ENCODE measurements around the gene NFIL3. TPM values are rescaled to one million over a fixed set of nuclear protein-coding genes. Genes with fewer than 3 reads are reported as not detected.
A peak's percentile ranks its signal among the peaks of the same experiment; 100 is the strongest.

Gene NFIL3
- total RNA-seq, 2 experiments from 2014 or later, result 18.5 to 19.2 TPM

GRCh38 chr9:91419222-91420191 is 4.1 kb downstream of the NFIL3 start:
- DNase-seq (no peak), ATAC-seq (ENCODE audit: low read depth) (no peak)
- POLR2A ChIA-PET, result interaction anchor here (0.6 kb wide), 1 partner anchor 49 kb away, joined by 3 read pairs; no protein-coding TSS in a partner anchor
- Mint-ChIP-seq H3K27me3 (peaks cover 5% of the 10 kb centered on the region), H3K9me3 (no peaks in the 10 kb centered on the region), H3K4me3 (peak overlapping the region; percentile 18), H3K27ac (no peak overlapping the region), H3K36me3 (peaks cover 22% of the 10 kb centered on the region), H3K4me1 (peaks cover 40% of the 10 kb centered on the region)

GRCh38 chr9:91418215-91418610 is 5.4 kb downstream of the NFIL3 start:
- H3K27ac Mint-ChIP-seq, result no peak overlapping the region
- H3K27me3 Mint-ChIP-seq, result peaks cover 5% of the 10 kb centered on the region
- H3K4me1 Mint-ChIP-seq, result peaks cover 46% of the 10 kb centered on the region
- POLR2A ChIA-PET, result no interaction called here
- no peak for ATAC-seq (ENCODE audit: low read depth)
- peaks cover 27% of the 10 kb centered on the region for H3K36me3 Mint-ChIP-seq
- no peaks in the 10 kb centered on the region for H3K9me3 Mint-ChIP-seq
- no peak overlapping the region for H3K4me3 Mint-ChIP-seq
- no peak for DNase-seq

DNA sequence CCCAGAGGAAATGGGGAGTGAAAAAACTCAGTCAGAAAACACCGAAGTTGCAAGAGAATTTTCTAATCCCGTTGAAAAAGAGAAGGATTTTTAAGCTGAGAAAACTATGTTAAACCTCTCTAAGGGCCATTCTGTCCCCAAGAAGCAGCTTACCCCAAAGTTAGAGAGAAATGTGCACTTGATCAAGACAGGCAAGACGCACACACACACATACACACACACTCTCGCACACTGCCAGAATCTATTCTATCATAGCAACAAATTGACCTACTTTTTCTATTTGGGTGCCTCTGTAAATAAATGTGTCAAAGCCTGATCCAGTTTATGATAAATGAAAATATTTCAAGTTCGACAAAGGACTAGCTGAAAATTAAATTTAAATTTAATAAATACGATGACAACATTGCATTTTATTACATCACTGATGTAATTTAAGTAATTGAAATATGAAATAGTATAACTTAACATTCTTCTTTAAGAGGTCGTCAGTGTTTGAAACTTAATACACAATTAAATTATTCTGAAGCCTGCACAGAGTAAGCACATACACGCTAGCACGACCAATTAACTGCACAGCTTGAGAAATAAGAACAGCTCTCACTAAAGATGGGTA is 5.9 kb downstream of the NFIL3 start:
- H3K4me1 Mint-ChIP-seq, result peaks cover 49% of the 10 kb centered on the region
- POLR2A ChIA-PET, result no interaction called here

GRCh38 chr9:91416096-91416712 is 7.4 kb downstream of the NFIL3 start:
- Mint-ChIP-seq H3K4me1 (peaks cover 49% of the 10 kb centered on the region), H3K9me3 (no peaks in the 10 kb centered on the region), H3K4me3 (no peak overlapping the region), H3K27me3 (peaks cover 5% of the 10 kb centered on the region), H3K27ac (no peak overlapping the region), H3K36me3 (peaks cover 27% of the 10 kb centered on the region)
- ATAC-seq (ENCODE audit: low read depth), result no peak
- no peak for DNase-seq
- POLR2A ChIA-PET, result no interaction called here

More for the DNA sequence above, 5.9 kb downstream of the NFIL3 start:
- DNase-seq (no peak), ATAC-seq (ENCODE audit: low read depth) (no peak)
- peaks cover 30% of the 10 kb centered on the region for H3K36me3 Mint-ChIP-seq
- no peak overlapping the region for H3K4me3 Mint-ChIP-seq
- no peaks in the 10 kb centered on the region for H3K9me3 Mint-ChIP-seq
- H3K27me3 Mint-ChIP-seq, result peaks cover 5% of the 10 kb centered on the region
- H3K27ac Mint-ChIP-seq, result no peak overlapping the region

DNA sequence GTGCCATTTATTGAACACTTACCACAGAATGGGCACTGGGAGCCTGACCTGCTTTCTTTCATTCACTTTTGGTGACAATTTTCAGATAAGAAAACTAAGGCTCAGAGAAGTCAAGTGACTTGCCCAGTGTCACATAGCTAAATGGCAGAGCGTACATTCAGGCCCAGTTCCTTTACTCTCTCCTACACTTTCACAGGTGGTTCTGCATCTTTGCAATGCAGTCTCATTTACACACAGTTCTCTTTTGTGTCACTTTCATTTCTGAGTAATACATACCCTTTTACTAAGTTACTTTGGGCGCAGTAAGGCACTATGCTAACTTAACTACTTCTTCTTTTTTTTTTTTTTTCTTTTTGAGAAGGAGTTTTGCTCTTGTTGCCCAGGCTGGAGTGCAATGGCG is 8.3 kb downstream of the NFIL3 start:
- Mint-ChIP-seq H3K4me1 (peaks cover 54% of the 10 kb centered on the region), H3K36me3 (peaks cover 32% of the 10 kb centered on the region), H3K27ac (no peak overlapping the region), H3K27me3 (peaks cover 2% of the 10 kb centered on the region), H3K9me3 (no peaks in the 10 kb centered on the region), H3K4me3 (no peak overlapping the region)
- POLR2A ChIA-PET, result interaction anchor here (1.0 kb wide), 1 partner anchor 9 kb away, joined by 5 read pairs; the partner anchor contains the start of gene NFIL3
- ATAC-seq (ENCODE audit: low read depth) (no peak), DNase-seq (no peak)

GRCh38 chr9:91412941-91413340 is 10.7 kb downstream of the NFIL3 start:
- Mint-ChIP-seq H3K27ac (no peak overlapping the region), H3K4me3 (no peak overlapping the region), H3K4me1 (peaks cover 49% of the 10 kb centered on the region), H3K36me3 (peaks cover 43% of the 10 kb centered on the region), H3K27me3 (no peaks in the 10 kb centered on the region), H3K9me3 (no peaks in the 10 kb centered on the region)
- POLR2A ChIA-PET, result interaction anchor here (0.6 to 0.7 kb wide), 2 partner anchors 29 to 30 kb away, joined by 3 read pairs; no protein-coding TSS in a partner anchor
- ATAC-seq (ENCODE audit: low read depth), result no peak
- no peak for DNase-seq

DNA sequence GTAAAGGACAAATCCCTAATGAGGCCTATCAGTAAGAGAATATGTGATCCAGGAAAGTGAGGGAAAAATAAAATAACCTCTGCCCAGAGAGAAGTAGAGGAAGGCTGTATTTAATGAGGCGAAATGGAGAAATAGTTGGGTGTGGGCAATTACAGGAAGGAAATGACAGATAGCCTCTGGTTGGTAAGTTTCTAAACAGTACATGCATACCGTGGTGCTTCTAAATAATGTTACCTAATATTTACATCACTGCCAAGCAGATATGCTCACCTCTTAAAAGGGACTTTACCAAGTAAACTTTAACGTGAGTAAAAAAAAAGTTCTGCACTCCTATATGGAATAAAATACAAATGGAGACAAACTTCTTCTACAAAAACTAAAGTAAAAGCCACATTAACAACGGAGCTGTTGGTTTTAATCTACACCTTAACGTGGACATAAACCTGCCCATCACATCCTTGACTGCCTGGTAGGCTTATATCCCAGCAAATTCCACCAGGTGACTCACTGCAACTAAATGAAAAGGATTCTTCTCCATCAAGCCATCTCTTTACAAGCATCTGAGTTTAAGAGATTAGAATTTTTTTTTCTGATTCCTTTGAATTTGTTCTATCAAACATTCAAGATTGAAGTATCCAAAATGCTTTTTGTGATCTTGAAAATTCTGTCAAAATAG is 12.4 kb downstream of the NFIL3 start:
- no peak for DNase-seq
- Mint-ChIP-seq H3K27me3 (no peaks in the 10 kb centered on the region), H3K4me1 (peaks cover 41% of the 10 kb centered on the region), H3K36me3 (peaks cover 52% of the 10 kb centered on the region), H3K4me3 (no peak overlapping the region), H3K27ac (no peak overlapping the region), H3K9me3 (no peaks in the 10 kb centered on the region)
- ATAC-seq (ENCODE audit: low read depth), result no peak
- POLR2A ChIA-PET, result no interaction called here

GRCh38 chr9:91410161-91410560 is 13.5 kb downstream of the NFIL3 start:
- H3K27me3 Mint-ChIP-seq, result no peaks in the 10 kb centered on the region
- no peak overlapping the region for H3K4me3 Mint-ChIP-seq
- H3K9me3 Mint-ChIP-seq, result no peaks in the 10 kb centered on the region
- no peak for DNase-seq
- peaks cover 51% of the 10 kb centered on the region for H3K36me3 Mint-ChIP-seq
- ATAC-seq (ENCODE audit: low read depth), result no peak
- H3K27ac Mint-ChIP-seq, result no peak overlapping the region
- peaks cover 34% of the 10 kb centered on the region for H3K4me1 Mint-ChIP-seq
- POLR2A ChIA-PET, result no interaction called here

GRCh38 chr9:91408475-91408874 is 15.2 kb downstream of the NFIL3 start:
- Mint-ChIP-seq H3K36me3 (peaks cover 47% of the 10 kb centered on the region), H3K4me3 (no peak overlapping the region), H3K4me1 (peaks cover 29% of the 10 kb centered on the region), H3K9me3 (no peaks in the 10 kb centered on the region), H3K27ac (no peak overlapping the region), H3K27me3 (peaks cover 2% of the 10 kb centered on the region)
- POLR2A ChIA-PET, result no interaction called here
- no peak for DNase-seq
- ATAC-seq (ENCODE audit: low read depth), result no peak

DNA sequence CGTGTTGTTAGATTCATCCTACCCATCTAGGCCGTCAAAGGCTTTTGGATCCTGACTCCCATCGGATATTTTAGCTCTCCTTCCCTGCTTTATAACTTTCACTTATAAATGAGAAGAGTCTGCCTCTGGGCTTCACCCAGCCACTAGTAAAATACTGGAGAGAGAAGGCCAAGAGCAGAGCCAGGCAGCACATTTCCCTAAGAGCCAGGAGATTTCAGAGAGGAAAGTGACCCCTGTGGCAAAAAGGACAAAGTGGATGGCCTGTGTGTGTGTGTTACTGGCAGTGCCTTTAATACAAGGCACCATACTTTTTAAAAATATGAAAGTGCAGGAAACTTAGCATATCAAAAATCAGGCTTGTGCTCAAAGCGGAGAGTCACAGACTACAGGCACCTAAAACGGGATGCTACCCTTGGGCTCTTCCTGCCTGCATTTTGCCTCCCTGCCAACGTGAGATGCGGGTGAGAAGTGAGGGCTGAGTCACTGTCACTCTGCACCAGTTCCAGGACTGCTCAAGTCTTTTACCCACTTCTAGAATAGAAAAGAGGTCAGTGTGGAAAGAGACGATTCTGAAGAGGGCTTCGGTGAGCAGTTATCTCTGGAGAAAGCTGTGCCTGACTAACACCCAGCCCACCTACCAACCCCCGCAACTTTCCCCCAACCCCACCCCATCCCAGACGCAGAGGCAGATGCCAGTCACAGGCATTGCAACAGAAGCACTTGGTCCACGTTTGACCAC is 15.9 kb downstream of the NFIL3 start:
- ATAC-seq (ENCODE audit: low read depth), result no peak

GRCh38 chr9:91405343-91406077 is 18.1 kb downstream of the NFIL3 start:
- Mint-ChIP-seq H3K36me3 (peaks cover 44% of the 10 kb centered on the region), H3K27me3 (peaks cover 2% of the 10 kb centered on the region), H3K4me1 (peaks cover 14% of the 10 kb centered on the region), H3K9me3 (no peaks in the 10 kb centered on the region), H3K4me3 (no peak overlapping the region), H3K27ac (no peak overlapping the region)
- POLR2A ChIA-PET, result no interaction called here
- DNase-seq (no peak), ATAC-seq (ENCODE audit: low read depth) (no peak)

More for the DNA sequence above, 15.9 kb downstream of the NFIL3 start:
- Mint-ChIP-seq H3K4me1 (peaks cover 28% of the 10 kb centered on the region), H3K27ac (no peak overlapping the region), H3K27me3 (peaks cover 2% of the 10 kb centered on the region), H3K36me3 (peaks cover 47% of the 10 kb centered on the region), H3K9me3 (no peaks in the 10 kb centered on the region), H3K4me3 (no peak overlapping the region)
- POLR2A ChIA-PET, result no interaction called here
- DNase-seq, result no peak

Measured in activated naive CD8-positive, alpha-beta T cell treated with anti-CD3 and anti-CD28 coated beads, Interleukin-2, amount 10 ng/mL, durations not matched to agents 7 days and 5 days (primary cell).